ENCODE results near the gene DNAH14. TPM values are rescaled to one million over a fixed set of nuclear protein-coding genes. Genes with fewer than 3 reads are reported as not detected.
"Not testable (repeated sequence)": the region's sequence is repeated elsewhere in the genome, so short reads cannot be mapped to it uniquely, and the experiment has no call there.

DNAH14 gene
- total RNA-seq, 2 donors from 2014 or later, result 7.5 to 9.6 TPM

- DNase-seq, result no peak
- intact Hi-C loops (cut with DNase I), result no loop called here
These were observed 399.6 kb downstream of the DNAH14 start for GRCh38 chr1:225329041-225329440.

DNA sequence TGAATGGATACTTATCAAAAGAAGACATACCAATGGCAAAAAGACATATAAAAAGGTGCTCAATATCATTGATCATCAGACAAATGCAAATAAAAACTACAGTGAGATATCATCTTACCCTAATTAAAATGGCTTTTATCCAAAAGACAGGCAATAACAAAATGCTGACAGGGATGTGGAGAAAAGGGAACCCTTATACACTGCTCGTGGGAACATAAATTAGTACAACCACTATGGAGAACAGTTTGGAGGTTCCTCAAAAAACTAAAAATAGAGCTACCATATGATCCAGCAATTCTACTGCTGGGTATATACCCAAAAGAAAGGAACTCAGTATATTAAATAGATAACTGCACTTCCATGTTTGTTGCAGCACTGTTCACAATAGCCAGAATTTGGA lies 400.5 kb downstream of the DNAH14 start:
- not testable (repeated sequence) for H3K4me3 ChIP-seq; H3K27ac ChIP-seq; H3K36me3 ChIP-seq; H3K9ac ChIP-seq (ENCODE audit: low read depth in 2 of 2, low read length in 2 of 2); H3K27me3 ChIP-seq; DNase-seq; H3K4me1 ChIP-seq; H3K9me3 ChIP-seq
- intact Hi-C loops (cut with DNase I), result loop anchor here (10.0 kb wide), 1 partner anchor 75 kb away; no protein-coding TSS in a partner anchor

More at GRCh38 chr1:225329041-225329440, 399.6 kb downstream of the DNAH14 start:
- Histone ChIP-seq H3K9me3 (no peaks in the 10 kb centered on the region), H3K36me3 (no peaks in the 10 kb centered on the region), H3K27me3 (no peaks in the 10 kb centered on the region), H3K4me1 (no peaks in the 10 kb centered on the region), H3K27ac (no peak overlapping the region), H3K9ac (ENCODE audit: low read depth in 2 of 2, low read length in 2 of 2) (no peak overlapping the region), H3K4me3 (no peak overlapping the region)
- TF ChIP-seq, protein P1, sequence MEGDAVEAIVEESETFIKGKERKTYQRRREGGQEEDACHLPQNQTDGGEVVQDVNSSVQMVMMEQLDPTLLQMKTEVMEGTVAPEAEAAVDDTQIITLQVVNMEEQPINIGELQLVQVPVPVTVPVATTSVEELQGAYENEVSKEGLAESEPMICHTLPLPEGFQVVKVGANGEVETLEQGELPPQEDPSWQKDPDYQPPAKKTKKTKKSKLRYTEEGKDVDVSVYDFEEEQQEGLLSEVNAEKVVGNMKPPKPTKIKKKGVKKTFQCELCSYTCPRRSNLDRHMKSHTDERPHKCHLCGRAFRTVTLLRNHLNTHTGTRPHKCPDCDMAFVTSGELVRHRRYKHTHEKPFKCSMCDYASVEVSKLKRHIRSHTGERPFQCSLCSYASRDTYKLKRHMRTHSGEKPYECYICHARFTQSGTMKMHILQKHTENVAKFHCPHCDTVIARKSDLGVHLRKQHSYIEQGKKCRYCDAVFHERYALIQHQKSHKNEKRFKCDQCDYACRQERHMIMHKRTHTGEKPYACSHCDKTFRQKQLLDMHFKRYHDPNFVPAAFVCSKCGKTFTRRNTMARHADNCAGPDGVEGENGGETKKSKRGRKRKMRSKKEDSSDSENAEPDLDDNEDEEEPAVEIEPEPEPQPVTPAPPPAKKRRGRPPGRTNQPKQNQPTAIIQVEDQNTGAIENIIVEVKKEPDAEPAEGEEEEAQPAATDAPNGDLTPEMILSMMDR (IDR thresholded peaks at IDR 0.05), result no peak

DNA sequence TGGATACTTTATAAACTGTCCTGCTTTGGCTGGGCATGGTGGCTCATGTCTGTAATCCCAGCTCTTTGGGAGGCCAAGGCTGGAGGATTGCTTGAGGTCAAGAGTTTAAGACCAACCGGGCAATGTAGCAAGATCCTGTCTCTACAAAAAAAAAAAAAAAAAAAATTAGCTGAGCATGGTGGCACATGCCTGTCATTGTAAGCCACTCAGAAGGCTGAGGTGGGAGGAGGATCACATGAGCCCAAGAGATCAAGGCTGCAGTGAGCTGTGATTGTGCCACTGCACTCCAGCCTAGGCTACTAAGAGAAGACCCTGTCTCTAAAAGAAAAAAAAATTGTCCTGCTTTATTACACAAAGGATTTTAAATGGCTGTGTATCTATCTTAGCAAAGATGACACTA lies 403.2 kb downstream of the DNAH14 start:
- no peaks in the 10 kb centered on the region for H3K9me3 ChIP-seq
- no peaks in the 10 kb centered on the region for H3K36me3 ChIP-seq
- H3K27ac ChIP-seq, result no peak overlapping the region
- H3K4me1 ChIP-seq, result no peaks in the 10 kb centered on the region
- no peaks in the 10 kb centered on the region for H3K27me3 ChIP-seq
- TF ChIP-seq, protein P1 (IDR thresholded peaks at IDR 0.05), result no peak
- H3K4me3 ChIP-seq, result no peak overlapping the region
- no peak overlapping the region for H3K9ac ChIP-seq (ENCODE audit: low read depth in 2 of 2, low read length in 2 of 2)
- DNase-seq, result no peak
- intact Hi-C loops (cut with DNase I), result loop anchor here (10.0 kb wide), 1 partner anchor 72 kb away; no protein-coding TSS in a partner anchor

DNA sequence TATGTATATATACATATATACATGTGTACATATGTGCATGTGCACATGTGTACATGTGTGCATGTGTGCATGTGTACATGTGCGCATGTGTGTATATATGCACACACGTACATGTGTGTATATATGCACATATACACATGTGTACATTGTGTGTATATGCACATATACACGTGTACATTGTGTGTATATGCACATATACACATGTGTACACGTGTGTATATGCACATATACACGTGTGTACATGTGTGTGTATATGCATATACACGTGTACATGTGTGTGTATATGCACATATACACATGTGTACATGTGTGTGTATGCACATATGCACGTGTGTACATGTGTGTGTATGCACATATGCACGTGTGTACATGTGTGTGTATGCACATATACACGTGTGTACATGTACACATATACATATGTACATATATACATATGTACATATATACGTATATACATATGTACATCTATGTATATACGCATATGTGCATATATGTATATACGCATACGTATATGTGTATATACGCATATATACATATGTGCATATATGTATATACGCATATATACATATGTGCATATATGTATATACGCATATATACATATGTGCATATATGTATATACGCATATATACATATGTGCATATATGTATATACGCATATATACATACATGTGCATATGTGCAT lies 405.8 kb downstream of the DNAH14 start:
- not testable (repeated sequence) for H3K27ac ChIP-seq; H3K27me3 ChIP-seq; DNase-seq; H3K4me1 ChIP-seq; H3K9me3 ChIP-seq; H3K4me3 ChIP-seq; H3K36me3 ChIP-seq; H3K9ac ChIP-seq (ENCODE audit: low read depth in 2 of 2, low read length in 2 of 2)
- intact Hi-C loops (cut with DNase I), result loop anchor here (10.0 kb wide), 1 partner anchor 70 kb away; no protein-coding TSS in a partner anchor

GRCh38 chr1:225338545-225338944 lies 409.1 kb downstream of the DNAH14 start:
- no peak for DNase-seq
- Histone ChIP-seq H3K9me3 (no peaks in the 10 kb centered on the region), H3K4me1 (no peaks in the 10 kb centered on the region), H3K27ac (no peak overlapping the region), H3K36me3 (no peaks in the 10 kb centered on the region), H3K27me3 (no peaks in the 10 kb centered on the region), H3K4me3 (no peak overlapping the region), H3K9ac (ENCODE audit: low read depth in 2 of 2, low read length in 2 of 2) (no peak overlapping the region)
- intact Hi-C loops (cut with DNase I), result loop anchor here (10.0 kb wide), 1 partner anchor 66 kb away; no protein-coding TSS in a partner anchor
- TF ChIP-seq, protein P1 (IDR thresholded peaks at IDR 0.05), result no peak

- Histone ChIP-seq H3K9me3 (no peaks in the 10 kb centered on the region), H3K27me3 (no peaks in the 10 kb centered on the region), H3K36me3 (no peaks in the 10 kb centered on the region), H3K27ac (no peak overlapping the region), H3K4me3 (no peak overlapping the region), H3K4me1 (no peaks in the 10 kb centered on the region), H3K9ac (ENCODE audit: low read depth in 2 of 2, low read length in 2 of 2) (no peak overlapping the region)
- TF ChIP-seq, protein P1 (IDR thresholded peaks at IDR 0.05), result no peak
- no peak for DNase-seq
- intact Hi-C loops (cut with DNase I), result no loop called here
These were observed 412.2 kb downstream of the DNAH14 start for GRCh38 chr1:225341642-225342041.
